ENCODE data around the gene PDCD5.

PDCD5 gene

DNA sequence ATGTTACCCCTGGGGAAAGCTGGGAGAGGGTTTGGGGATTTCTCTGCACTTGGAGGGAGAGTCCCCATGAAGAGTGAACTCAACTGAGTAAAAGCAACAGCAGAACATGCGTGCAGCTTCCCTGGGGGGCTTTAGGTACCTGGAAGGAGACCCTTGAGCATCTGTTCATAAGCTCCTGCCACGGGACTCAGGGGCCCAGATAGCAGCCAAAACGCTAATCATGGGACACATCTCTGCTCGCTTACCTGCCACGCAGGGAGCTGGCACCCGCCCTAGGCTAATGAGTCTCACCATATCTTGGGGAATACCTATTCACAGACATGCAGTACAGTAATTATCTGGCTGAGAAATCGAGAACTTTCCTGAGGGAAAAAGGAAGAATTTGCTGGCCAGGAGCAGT, 33.9 kb downstream of the PDCD5 start:
- H3K27ac ChIP-seq (ENCODE audit: low read length) = no peak overlapping the region
- H3K4me1 ChIP-seq (ENCODE audit: insufficient read depth, low read length) = no peaks in the 10 kb centered on the region
- H3K9me3 ChIP-seq (ENCODE audit: insufficient read depth, low read depth, low read length) = no peaks in the 10 kb centered on the region
- no peak overlapping the region for H3K4me3 ChIP-seq (ENCODE audit: low read length)
- H3K36me3 ChIP-seq (ENCODE audit: insufficient read depth, low read depth, low read length) = peaks cover 67% of the 10 kb centered on the region
- H3K9ac ChIP-seq (ENCODE audit: low read depth, low read length) = no peak overlapping the region
- no peaks in the 10 kb centered on the region for H3K27me3 ChIP-seq (ENCODE audit: insufficient read depth, low read length)

DNA sequence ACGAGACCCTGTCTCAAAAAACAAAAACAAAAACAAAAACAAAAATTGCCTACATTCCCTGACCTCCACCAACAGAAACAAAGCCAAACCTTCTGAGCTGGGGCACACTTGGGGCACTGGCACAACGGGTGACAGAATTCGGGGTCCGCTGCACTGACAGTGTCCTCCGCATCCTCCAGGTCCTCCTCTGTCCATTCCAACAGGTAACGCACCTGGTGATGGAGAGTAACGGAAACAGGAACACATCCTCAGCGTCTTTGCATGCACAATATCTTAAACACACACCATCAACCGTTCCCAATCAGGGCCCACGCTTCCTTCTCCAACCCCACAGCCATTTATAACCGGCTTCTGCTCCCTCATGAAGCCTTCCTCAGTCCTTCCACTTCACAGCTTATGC, 34.6 kb downstream of the PDCD5 start:
- no peak overlapping the region for H3K4me3 ChIP-seq (ENCODE audit: low read length)
- no peak overlapping the region for H3K9ac ChIP-seq (ENCODE audit: low read depth, low read length)
- H3K27me3 ChIP-seq (ENCODE audit: insufficient read depth, low read length) = no peaks in the 10 kb centered on the region
- H3K9me3 ChIP-seq (ENCODE audit: insufficient read depth, low read depth, low read length) = no peaks in the 10 kb centered on the region
- H3K36me3 ChIP-seq (ENCODE audit: insufficient read depth, low read depth, low read length) = peaks cover 70% of the 10 kb centered on the region
- no peaks in the 10 kb centered on the region for H3K4me1 ChIP-seq (ENCODE audit: insufficient read depth, low read length)
- no peak overlapping the region for H3K27ac ChIP-seq (ENCODE audit: low read length)

DNA sequence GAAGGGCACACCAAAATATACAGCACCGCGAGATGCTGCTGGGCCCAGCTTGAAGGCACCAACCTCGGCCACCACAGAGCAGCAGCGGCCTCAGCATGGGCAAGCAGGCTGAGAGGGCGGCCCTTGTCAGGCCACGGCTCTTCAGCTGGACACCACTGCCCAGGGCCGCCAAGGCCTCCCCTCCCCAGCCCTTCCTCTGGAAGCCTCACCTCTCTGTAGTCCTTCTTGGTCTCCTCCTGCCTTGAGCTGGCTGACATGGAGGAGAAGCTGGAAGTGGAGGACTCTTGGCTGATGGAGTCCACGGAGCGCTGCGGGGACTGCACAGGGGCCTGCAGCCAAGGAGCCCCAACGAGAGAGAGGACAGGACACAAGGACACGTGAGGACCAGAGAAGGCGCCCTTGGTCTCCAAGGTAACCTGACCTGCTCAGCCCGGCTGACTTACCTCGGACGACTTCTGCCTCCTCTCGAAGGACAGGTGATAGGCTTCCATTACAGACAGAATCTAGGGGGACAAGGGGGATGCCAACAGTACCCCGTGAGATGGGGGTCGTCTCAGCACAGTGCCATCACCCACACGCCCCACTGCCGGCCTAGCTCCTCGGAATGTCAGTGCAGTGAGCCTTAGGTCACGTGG, 38.2 kb downstream of the PDCD5 start:
- no peak overlapping the region for H3K27ac ChIP-seq (ENCODE audit: low read length)
- H3K4me1 ChIP-seq (ENCODE audit: insufficient read depth, low read length) = no peaks in the 10 kb centered on the region
- H3K9ac ChIP-seq (ENCODE audit: low read depth, low read length) = no peak overlapping the region
- peaks cover 76% of the 10 kb centered on the region for H3K36me3 ChIP-seq (ENCODE audit: insufficient read depth, low read depth, low read length)
- no peaks in the 10 kb centered on the region for H3K9me3 ChIP-seq (ENCODE audit: insufficient read depth, low read depth, low read length)
- no peaks in the 10 kb centered on the region for H3K27me3 ChIP-seq (ENCODE audit: insufficient read depth, low read length)
- no peak overlapping the region for H3K4me3 ChIP-seq (ENCODE audit: low read length)

- peaks cover 64% of the 10 kb centered on the region for H3K36me3 ChIP-seq (ENCODE audit: insufficient read depth, low read depth, low read length)
- H3K27ac ChIP-seq (ENCODE audit: low read length) = no peak overlapping the region
- H3K27me3 ChIP-seq (ENCODE audit: insufficient read depth, low read length) = no peaks in the 10 kb centered on the region
- no peak overlapping the region for H3K4me3 ChIP-seq (ENCODE audit: low read length)
- no peak overlapping the region for H3K9ac ChIP-seq (ENCODE audit: low read depth, low read length)
- no peaks in the 10 kb centered on the region for H3K4me1 ChIP-seq (ENCODE audit: insufficient read depth, low read length)
- H3K9me3 ChIP-seq (ENCODE audit: insufficient read depth, low read depth, low read length) = no peaks in the 10 kb centered on the region
Measured at GRCh38 chr19:32622002-32622401, 41.0 kb downstream of the PDCD5 start.

DNA sequence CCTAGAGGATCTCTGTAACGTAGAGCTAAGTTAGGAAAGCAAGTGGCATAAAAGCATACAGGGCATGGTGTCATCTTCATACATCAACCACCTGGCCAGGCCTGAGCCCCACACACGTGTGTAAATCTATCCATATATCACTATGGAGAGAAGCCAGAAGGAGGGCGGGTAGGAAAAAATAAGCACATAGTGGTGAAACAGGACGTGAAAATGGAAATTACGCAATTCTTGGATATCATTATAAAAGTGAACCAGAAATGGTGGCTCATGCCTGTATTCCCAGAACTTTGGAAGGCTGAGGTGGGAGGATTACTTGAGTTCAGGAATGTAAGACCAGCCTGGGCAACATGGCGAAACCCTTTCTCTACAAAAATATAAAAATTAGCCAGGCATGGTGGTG, 43.4 kb downstream of the PDCD5 start:
- no peak overlapping the region for H3K27ac ChIP-seq (ENCODE audit: low read length)
- no peaks in the 10 kb centered on the region for H3K9me3 ChIP-seq (ENCODE audit: insufficient read depth, low read depth, low read length)
- H3K4me3 ChIP-seq (ENCODE audit: low read length) = no peak overlapping the region
- H3K4me1 ChIP-seq (ENCODE audit: insufficient read depth, low read length) = no peaks in the 10 kb centered on the region
- H3K27me3 ChIP-seq (ENCODE audit: insufficient read depth, low read length) = no peaks in the 10 kb centered on the region
- H3K9ac ChIP-seq (ENCODE audit: low read depth, low read length) = no peak overlapping the region
- H3K36me3 ChIP-seq (ENCODE audit: insufficient read depth, low read depth, low read length) = peaks cover 63% of the 10 kb centered on the region

DNA sequence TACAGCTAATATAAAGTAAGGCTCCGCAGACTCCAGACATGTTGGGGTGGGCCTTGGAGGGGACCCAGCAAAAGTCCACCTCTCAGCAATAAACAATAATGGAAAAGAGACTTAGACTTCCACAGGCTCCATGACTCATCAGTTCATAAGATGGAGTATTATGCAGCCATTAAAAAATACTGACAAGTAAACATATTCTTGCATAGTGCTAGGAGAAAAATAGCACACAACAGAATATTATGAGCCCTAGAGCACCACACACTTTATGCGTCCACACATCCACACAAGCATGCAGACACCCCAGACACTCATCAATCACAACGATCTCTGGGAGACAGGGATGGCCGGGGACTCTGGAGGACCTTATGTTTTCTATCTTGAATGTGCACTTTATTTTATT, 46.0 kb downstream of the PDCD5 start:
- no peak overlapping the region for H3K4me3 ChIP-seq (ENCODE audit: low read length)
- no peak overlapping the region for H3K9ac ChIP-seq (ENCODE audit: low read depth, low read length)
- no peak overlapping the region for H3K27ac ChIP-seq (ENCODE audit: low read length)
- H3K27me3 ChIP-seq (ENCODE audit: insufficient read depth, low read length) = no peaks in the 10 kb centered on the region
- no peaks in the 10 kb centered on the region for H3K4me1 ChIP-seq (ENCODE audit: insufficient read depth, low read length)
- peaks cover 72% of the 10 kb centered on the region for H3K36me3 ChIP-seq (ENCODE audit: insufficient read depth, low read depth, low read length)
- no peaks in the 10 kb centered on the region for H3K9me3 ChIP-seq (ENCODE audit: insufficient read depth, low read depth, low read length)

GRCh38 chr19:32627714-32628270, 46.8 kb downstream of the PDCD5 start:
- H3K27ac ChIP-seq (ENCODE audit: low read length) = no peak overlapping the region
- no peak overlapping the region for H3K4me3 ChIP-seq (ENCODE audit: low read length)
- H3K27me3 ChIP-seq (ENCODE audit: insufficient read depth, low read length) = no peaks in the 10 kb centered on the region
- peaks cover 67% of the 10 kb centered on the region for H3K36me3 ChIP-seq (ENCODE audit: insufficient read depth, low read depth, low read length)
- no peaks in the 10 kb centered on the region for H3K9me3 ChIP-seq (ENCODE audit: insufficient read depth, low read depth, low read length)
- H3K4me1 ChIP-seq (ENCODE audit: insufficient read depth, low read length) = no peaks in the 10 kb centered on the region
- H3K9ac ChIP-seq (ENCODE audit: low read depth, low read length) = no peak overlapping the region

DNA sequence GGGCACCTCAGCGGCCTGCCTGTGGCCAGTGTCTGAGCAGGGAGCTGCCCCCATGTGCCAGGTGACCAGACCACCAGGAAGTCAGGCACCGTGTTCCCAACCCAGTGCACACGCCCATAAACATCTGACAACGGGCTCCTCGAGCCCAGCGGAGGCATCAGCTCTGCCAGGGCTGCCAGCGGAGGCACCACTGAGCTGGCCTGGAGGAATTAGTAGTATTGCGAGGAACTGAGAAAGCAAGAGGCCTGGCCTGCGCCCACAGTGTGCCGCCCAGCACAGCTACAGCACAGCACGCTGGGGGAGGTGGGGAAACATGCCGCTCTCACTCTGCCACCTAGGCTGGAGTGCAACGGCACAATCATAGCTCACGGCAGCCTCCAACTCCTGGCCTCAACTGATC, 49.3 kb downstream of the PDCD5 start:
- no peak overlapping the region for H3K27ac ChIP-seq (ENCODE audit: low read length)
- H3K9ac ChIP-seq (ENCODE audit: low read depth, low read length) = no peak overlapping the region
- peaks cover 54% of the 10 kb centered on the region for H3K36me3 ChIP-seq (ENCODE audit: insufficient read depth, low read depth, low read length)
- no peak overlapping the region for H3K4me3 ChIP-seq (ENCODE audit: low read length)
- H3K4me1 ChIP-seq (ENCODE audit: insufficient read depth, low read length) = no peaks in the 10 kb centered on the region
- no peaks in the 10 kb centered on the region for H3K27me3 ChIP-seq (ENCODE audit: insufficient read depth, low read length)
- no peaks in the 10 kb centered on the region for H3K9me3 ChIP-seq (ENCODE audit: insufficient read depth, low read depth, low read length)

DNA sequence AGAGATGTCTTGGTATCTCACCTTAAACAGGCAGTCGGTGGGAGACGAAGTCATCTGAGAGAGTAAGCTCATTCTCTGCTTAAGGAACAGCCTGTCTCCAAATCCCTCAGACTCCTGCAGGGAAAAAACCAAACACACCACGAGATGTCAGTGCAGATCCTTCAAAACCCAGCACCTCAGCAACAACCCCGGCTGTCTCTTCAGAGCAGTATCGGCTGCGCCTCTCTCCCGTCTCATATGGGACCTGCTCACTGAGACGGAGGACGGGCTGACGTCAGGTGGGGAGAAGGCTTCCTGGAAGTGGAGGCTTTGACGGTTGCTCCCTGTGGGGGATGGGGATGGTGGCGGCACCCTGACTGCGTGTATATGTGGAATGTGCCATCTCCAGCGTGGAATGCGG, 50.4 kb downstream of the PDCD5 start:
- H3K9ac ChIP-seq (ENCODE audit: low read depth, low read length) = no peak overlapping the region
- no peaks in the 10 kb centered on the region for H3K27me3 ChIP-seq (ENCODE audit: insufficient read depth, low read length)
- no peaks in the 10 kb centered on the region for H3K9me3 ChIP-seq (ENCODE audit: insufficient read depth, low read depth, low read length)
- H3K4me1 ChIP-seq (ENCODE audit: insufficient read depth, low read length) = no peaks in the 10 kb centered on the region
- H3K27ac ChIP-seq (ENCODE audit: low read length) = no peak overlapping the region
- peaks cover 61% of the 10 kb centered on the region for H3K36me3 ChIP-seq (ENCODE audit: insufficient read depth, low read depth, low read length)
- no peak overlapping the region for H3K4me3 ChIP-seq (ENCODE audit: low read length)
